K562 (cell line): Measurements from ENCODE around the gene SKIC8. TPM values are rescaled to one million over a fixed set of nuclear protein-coding genes. Genes with fewer than 3 reads are reported as not detected.
A peak's percentile ranks its signal among the peaks of the same experiment; 100 is the strongest.

Experiments used
- ATAC-seq: fragments of 200-7000 bp; cut with Tn5 transposase; 3 replicates; pipeline ENCODE4 v1.9.1; 2020; ENCODE audit warnings: moderate library complexity
- BruUV-seq: library from RNA; stranded (reverse); fragments of 400-500 nt; replicated peaks from 2 replicates; lab custom pipeline; 2021; lab: Mats Ljungman, UMichigan
- CTCF ChIA-PET: fragments of 300-600 bp; formaldehyde crosslinking; extraction: SDS; loops from one replicate; lab custom pipeline; 2021; ENCODE audit warnings: low intra/inter-chr PET ratio; lab: Yijun Ruan, JAX
- POLR2A ChIA-PET: fragments of 300-600, 350-650 bp; sonication (Branson Sonifier 250); formaldehyde crosslinking; extraction: SDS; loops from one replicate; lab custom pipeline; 2021; ENCODE audit warnings: antibody characterized with exemption, inconsistent platforms; lab: Yijun Ruan, JAX
- DNase-seq, 4 experiments: peaks; one replicate each; pipeline versions ENCODE4 v3.0.0 to v3.0.0-alpha.2; 2011 to 2018; ENCODE audit warnings: low spot score in 3 of 4, mixed read lengths in 3 of 4; ENCODE audit errors: extremely low read depth in 1 of 4
- FAIRE-seq: peaks from 2 replicates; lab custom pipeline; 2011; peaks lifted over from hg19 to GRCh38; lab: Jason Lieb, UNC
- H2AFZ ChIP-seq: 2 replicates; pipeline ENCODE4 v1.6.0; 2011; ENCODE audit warnings: low read depth, low read length, control low read depth, inconsistent platforms
- H3K27ac ChIP-seq: fragments of 200-600 bp; 3 replicates; pipeline ENCODE4 v1.8.0; 2011; ENCODE audit warnings: low read depth, mild to moderate bottlenecking, control low read depth, inconsistent platforms, low read length, moderate library complexity, mixed read lengths; ENCODE audit errors: extremely low read depth
- H3K27me3 ChIP-seq, 2 experiments: fragments of 300-600 bp in 1 of 2; 2 replicates in 1 of 2; 3 replicates in 1 of 2; pipeline versions ENCODE4 v1.6.0 to v1.8.0; 2011; ENCODE audit warnings: inconsistent platforms in 2 of 2, low read length in 2 of 2, mild to moderate bottlenecking in 1 of 2, mixed read lengths in 1 of 2, moderate library complexity in 1 of 2; ENCODE audit not compliant: control insufficient read depth in 2 of 2, insufficient read depth in 2 of 2
- H3K36me3 ChIP-seq: fragments of 300-600 bp; 3 replicates; pipeline ENCODE4 v1.8.0; 2011; ENCODE audit warnings: mild to moderate bottlenecking, low read length, inconsistent platforms; ENCODE audit not compliant: control insufficient read depth, insufficient read depth
- H3K4me1 ChIP-seq, 2 experiments: fragments of 200-600 bp in 1 of 2; replicated peaks in 1 of 2; 2 replicates in 1 of 2; 3 replicates in 1 of 2; pipeline versions ENCODE4 v1.5.1 to v1.8.0; 2011; ENCODE audit warnings: inconsistent platforms in 2 of 2, low read length in 2 of 2, mild to moderate bottlenecking in 1 of 2, mixed read lengths in 1 of 2, moderate library complexity in 1 of 2; ENCODE audit not compliant: control insufficient read depth in 2 of 2, insufficient read depth in 2 of 2
- H3K4me2 ChIP-seq: 2 replicates; pipeline ENCODE4 v1.6.1; 2011; ENCODE audit warnings: low read length, control low read depth, inconsistent platforms, mixed read lengths; ENCODE audit not compliant: insufficient read depth
- H3K4me3 ChIP-seq: fragments of 200-600 bp; sonication (generic), shearing (Covaris generic); 2 replicates; pipeline ENCODE4 v1.5.1; 2016; ENCODE audit warnings: control low read depth, inconsistent platforms
- H3K79me2 ChIP-seq: fragments of 200-600 bp; 3 replicates; pipeline ENCODE4 v1.8.0; 2011; ENCODE audit warnings: low read length, inconsistent platforms; ENCODE audit not compliant: control insufficient read depth, insufficient read depth
- H3K9ac ChIP-seq, 2 experiments: 2 replicates each; pipeline versions ENCODE4 v1.6.0 to v1.6.1; 2011; ENCODE audit warnings: low read depth in 2 of 2, low read length in 2 of 2, control low read depth in 1 of 2, inconsistent platforms in 1 of 2, mild to moderate bottlenecking in 1 of 2, mixed read lengths in 1 of 2; ENCODE audit not compliant: insufficient read depth in 1 of 2
- H3K9me1 ChIP-seq: one replicate; pipeline ENCODE4 v1.6.0; 2011; ENCODE audit warnings: inconsistent platforms, mild to moderate bottlenecking, low read length, moderate library complexity; ENCODE audit not compliant: control insufficient read depth, insufficient read depth
- H3K9me3 ChIP-seq: replicated peaks from 2 replicates; pipeline ENCODE4 v1.5.1; 2011; ENCODE audit warnings: low read depth, low read length, inconsistent platforms; ENCODE audit not compliant: control insufficient read depth, insufficient read depth
- H4K20me1 ChIP-seq: replicated peaks from 2 replicates; pipeline ENCODE4 v1.6.1; 2011; ENCODE audit warnings: low read length, inconsistent platforms, mixed read lengths; ENCODE audit not compliant: control insufficient read depth, insufficient read depth
- ARID1B ChIP-seq: fragments of 450-650 bp; IDR thresholded peaks from 2 replicates; pipeline ENCODE4 v1.6.1; 2016; ENCODE audit warnings: antibody characterized with exemption, mild to moderate bottlenecking, inconsistent platforms
- ATF4 ChIP-seq: fragments of 450-650 bp; formaldehyde crosslinking; IDR thresholded peaks from 2 replicates; pipeline ENCODE4 v1.4.0; 2022; ENCODE audit warnings: mild to moderate bottlenecking, moderate library complexity
- CBFA2T3 ChIP-seq: fragments of 450-650 bp; IDR thresholded peaks from 2 replicates; pipeline ENCODE4 v1.6.1; 2017
- VEZF1 ChIP-seq: fragments of 200-800 bp; sonication (Bioruptor generic); IDR thresholded peaks from 2 replicates; pipeline ENCODE4 v1.6.1; 2017; ENCODE audit warnings: missing genetic modification characterization, missing compliant biosample characterization
- ZNF407 ChIP-seq: fragments of 450-650 bp; IDR thresholded peaks from 2 replicates; pipeline ENCODE4 v1.6.1; 2016; ENCODE audit warnings: low read depth
- WGBS: fragments of 100-300 bp; shearing (Covaris generic); methylation state at CpG from one replicate; pipeline ENCODE4 v1.1.6; 2016; ENCODE audit warnings: low coverage, mixed read lengths; ENCODE audit not compliant: insufficient coverage; ENCODE audit errors: missing lambda C conversion rate; 5-methylcytosine and 5-hydroxymethylcytosine counted together
- in situ Hi-C: fragments of 300-500 bp; cut with MboI; formaldehyde crosslinking; loops from 4 replicates; pipeline ENCODE4 v1.15.0; 2018; ENCODE audit warnings: inconsistent platforms, mixed read lengths
- intact Hi-C: fragments of 100-400 bp; cut with micrococcal nuclease; formaldehyde crosslinking; loops from 2 replicates; pipeline ENCODE4 v1.14.2; 2022
- polyA plus RNA-seq, 8 experiments: library from polyadenylated mRNA; depleted of rRNA in 4 of 8; stranded (reverse) in 5 of 8; unstranded in 3 of 8; fragments of >200 nt; fragmentation: Nextera tagmentation in 2 of 8; fragmentation: Illumina TruSeq in 1 of 8; extraction: Ambion mirVana in 2 of 8; extraction: Trizol in 1 of 8; gene quantifications; 2 replicates each; pipeline versions ENCODE4 v1.2.1 to v1.2.3, GENCODE V29; 2011 to 2014; ENCODE audit warnings: inconsistent platforms in 1 of 8, missing spikeins in 1 of 8
- total RNA-seq, 7 experiments: library from RNA; depleted of rRNA in 6 of 7; stranded (reverse); fragments of >200 nt in 6 of 7; fragmentation: Illumina TruSeq in 2 of 7; extraction: Trizol in 2 of 7; gene quantifications; 2 replicates each; pipeline versions ENCODE4 v1.2.1 to v1.2.3, GENCODE V29; 2011 to 2021; ENCODE audit warnings: low replicate concordance in 1 of 7

The SKIC8 gene
- total and polyA plus RNA-seq, 9 of the 15 experiments (the other 6 are each of a cell fraction or from before 2014, with no cell fraction given): 79.5 to 389 (median 146) TPM

DNA sequence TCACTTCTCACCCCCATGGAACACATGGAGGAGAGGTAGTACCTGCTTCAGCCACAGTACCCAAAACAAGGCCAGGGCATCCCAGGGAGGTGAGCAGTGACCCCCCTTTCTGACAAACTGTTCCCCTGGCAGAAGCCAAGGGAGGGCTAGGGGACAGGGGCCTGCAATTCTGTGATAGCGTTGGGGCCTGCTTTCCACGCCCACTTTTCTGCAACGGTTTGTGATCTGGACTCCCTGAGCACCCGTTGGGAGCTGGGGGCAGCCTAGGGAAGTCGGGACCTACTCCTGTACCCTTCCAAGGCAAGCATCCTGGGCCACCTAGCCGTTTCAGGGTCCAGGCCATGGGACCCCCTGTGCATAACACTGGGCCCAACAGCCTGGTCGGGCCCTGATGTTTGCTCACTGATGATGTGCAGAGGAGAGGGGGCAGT, 36.0 kb downstream of the SKIC8 start:
- H3K27ac ChIP-seq: peak overlapping the region; percentile 24; the same call in 1 of the 3 replicates
- H4K20me1 ChIP-seq: no peaks in the 10 kb centered on the region
- peaks cover 15 to 16% of the 10 kb centered on the region in 2 experiments; a peak in 4 of 5 replicates for H3K4me1 ChIP-seq
- FAIRE-seq: no peak
- no TSS peak for BruUV-seq
- in situ Hi-C loops (no loop called here), intact Hi-C loops (no loop called here)
- peak overlapping the region in 1 of 2 experiments; percentile 38; a peak in 2 of 4 replicates for H3K9ac ChIP-seq
- POLR2A ChIA-PET: no interaction called here
- H3K9me1 ChIP-seq: no peaks in the 10 kb centered on the region
- no peaks in the 10 kb centered on the region for H3K36me3 ChIP-seq
- no peaks in the 10 kb centered on the region for H3K9me3 ChIP-seq
- peak overlapping the region; percentile 59; the same call in 1 of the 2 replicates for H3K4me2 ChIP-seq
- peak; percentile 56 to 77 (median 74) for DNase-seq
- H3K27me3 ChIP-seq: no peaks in the 10 kb centered on the region
- ATAC-seq: peak; percentile 60
- WGBS: 28% methylated on average over 7 of the region's 7 CpGs
- CTCF ChIA-PET: no interaction called here
- TF ChIP-seq ZNF407 (peak; percentile 79), ARID1B (peak; percentile 44; the same call in 1 of the 2 replicates), ATF4 (CRISPR knock-in tag) (no peak), VEZF1 (CRISPR knock-in tag) (peak; percentile 12; the same call in 1 of the 2 replicates), CBFA2T3 (peak; percentile 40; the same call in 1 of the 2 replicates)
- H3K79me2 ChIP-seq: no peaks in the 10 kb centered on the region
- peak overlapping the region; percentile 86 for H2AFZ ChIP-seq
- H3K4me3 ChIP-seq: no peak overlapping the region
